HT-29 (cell line): ENCODE results near the gene PSMD4. TPM values are rescaled to one million over a fixed set of nuclear protein-coding genes. Genes with fewer than 3 reads are reported as not detected.

Experiments
- DNase-seq: peaks from one replicate; pipeline ENCODE4 v3.0.0-alpha.2; 2015; ENCODE audit warnings: low spot score
- small RNA-seq: library from RNA; depleted of rRNA; stranded (forward); fragments of <200 nt; gene quantifications from one replicate; pipeline ENCODE3, GENCODE V24; 2014
- total RNA-seq: library from RNA; depleted of rRNA; stranded (reverse); fragments of >200 nt; shearing (Covaris generic); gene quantifications from 2 replicates; pipeline ENCODE4 v1.2.3, GENCODE V29; 2014; rRNA removed

Gene PSMD4
- total RNA-seq, 1 experiment from 2014 or later, result 190 TPM

DNA sequence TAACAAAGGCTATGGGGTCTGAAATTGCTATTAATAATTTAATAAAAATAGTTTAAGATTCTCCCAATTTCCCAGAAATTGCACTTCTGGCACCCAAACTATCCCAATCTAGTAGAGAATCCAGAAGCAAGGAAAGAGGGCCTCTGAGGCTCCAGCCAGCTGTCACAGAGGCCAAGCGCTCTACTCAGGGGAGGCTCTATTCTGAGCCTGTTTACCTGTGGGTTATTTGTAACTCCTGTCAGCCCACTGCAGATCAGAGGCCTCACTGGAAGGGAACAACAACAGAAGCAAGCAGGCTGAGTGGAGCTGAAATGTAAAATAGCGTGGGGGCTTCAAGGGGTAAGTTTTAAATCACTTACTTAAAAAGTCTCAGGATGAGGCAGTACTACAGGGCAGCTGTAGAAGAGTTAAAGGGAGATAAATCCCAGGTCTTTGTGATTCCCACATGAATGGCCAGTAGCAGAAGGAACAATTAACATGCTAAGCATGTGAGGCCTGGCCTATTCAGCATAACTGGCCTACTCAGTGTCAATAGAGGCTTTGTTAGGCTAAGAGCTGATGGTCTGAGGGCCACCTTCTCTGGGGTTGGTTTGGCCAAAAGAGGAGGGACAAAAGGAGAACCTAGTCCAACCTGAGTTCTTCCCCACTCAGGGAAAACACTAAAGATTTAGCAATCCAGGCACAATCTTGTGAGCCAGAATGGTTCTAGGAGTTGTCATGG is 40.4 kb downstream of the PSMD4 start:
- no peak for DNase-seq

- DNase-seq, result no peak
Observed at GRCh38 chr1:151309811-151310323, 55.3 kb downstream of the PSMD4 start.

DNA sequence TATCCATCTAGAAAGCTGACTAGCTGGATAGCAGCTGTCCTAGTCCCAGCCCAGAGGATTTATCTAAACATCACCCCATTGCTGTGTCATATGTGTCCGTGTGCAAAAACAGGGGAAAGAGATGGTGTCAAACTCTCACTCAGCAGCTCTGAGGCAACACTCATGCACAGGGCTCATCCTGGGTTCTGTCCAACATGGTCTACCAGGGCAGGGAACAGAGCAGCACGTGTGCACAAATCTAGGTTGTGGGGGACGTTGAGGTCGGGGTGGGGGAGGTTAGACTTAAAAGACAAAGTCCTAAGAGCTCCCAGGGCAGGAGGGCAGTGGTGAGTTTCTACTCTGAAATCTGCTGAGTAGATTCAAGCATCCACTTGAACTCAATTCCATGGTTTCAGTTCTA is 56.5 kb downstream of the PSMD4 start:
- DNase-seq, result no peak

DNA sequence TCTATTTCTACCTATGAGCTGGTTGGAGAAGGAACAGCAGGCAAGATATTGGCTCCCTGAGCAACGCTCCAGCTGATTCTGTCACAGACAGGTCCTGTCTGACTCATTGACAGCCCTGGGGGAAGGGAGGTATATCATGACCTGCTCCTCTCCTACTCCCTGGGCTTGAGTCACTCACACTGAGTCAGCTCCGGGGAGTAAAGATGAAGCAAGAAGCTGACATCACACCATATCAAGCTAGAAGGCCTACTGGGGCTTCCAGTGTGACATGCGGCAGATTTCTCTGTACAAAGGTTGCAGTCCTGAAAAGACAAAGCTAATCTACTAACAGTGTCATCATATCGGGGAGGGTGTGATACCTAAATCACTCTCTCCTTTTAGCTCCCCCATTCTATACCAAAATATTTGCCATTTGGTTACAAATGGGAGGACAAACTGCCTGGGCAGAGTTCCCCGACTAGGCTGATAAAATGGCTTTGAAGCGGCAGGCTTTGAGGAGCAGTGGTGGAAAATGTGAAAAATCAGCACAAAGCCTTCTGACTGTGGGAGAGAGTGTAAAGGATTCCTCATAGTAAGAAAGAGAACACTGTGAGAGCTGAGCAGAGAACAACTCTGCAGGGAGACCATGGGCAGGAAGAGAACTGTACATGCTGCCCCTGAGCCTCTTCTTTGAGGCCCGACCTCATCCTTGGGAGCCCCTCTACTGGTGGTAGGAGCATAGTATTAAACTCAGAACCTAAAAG is 57.2 kb downstream of the PSMD4 start:
- peak; percentile 85 for DNase-seq

DNA sequence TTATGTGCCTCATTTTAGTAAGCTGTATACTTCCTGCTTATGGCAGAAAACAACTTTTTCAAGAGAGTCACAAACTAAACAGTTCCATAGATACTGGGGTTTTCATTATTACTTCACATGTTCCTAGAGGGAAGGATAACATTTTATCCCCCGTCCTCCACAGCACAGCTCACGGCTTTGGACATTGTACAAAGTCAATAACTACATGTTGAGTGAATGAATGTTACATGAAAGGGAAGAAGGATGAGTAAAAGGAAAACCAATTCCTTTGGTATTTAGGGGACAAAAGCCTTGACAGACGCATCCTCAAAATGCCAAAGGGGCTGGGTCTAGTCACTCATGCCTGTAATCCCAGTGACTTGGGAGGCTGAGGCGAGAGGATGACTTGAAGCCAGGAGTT is 57.9 kb downstream of the PSMD4 start:
- DNase-seq, result no peak

- no peak for DNase-seq
Observed at GRCh38 chr1:151312826-151313225, 58.3 kb downstream of the PSMD4 start.

- no peak for DNase-seq
Observed at GRCh38 chr1:151313501-151313900, 59.0 kb downstream of the PSMD4 start.

DNA sequence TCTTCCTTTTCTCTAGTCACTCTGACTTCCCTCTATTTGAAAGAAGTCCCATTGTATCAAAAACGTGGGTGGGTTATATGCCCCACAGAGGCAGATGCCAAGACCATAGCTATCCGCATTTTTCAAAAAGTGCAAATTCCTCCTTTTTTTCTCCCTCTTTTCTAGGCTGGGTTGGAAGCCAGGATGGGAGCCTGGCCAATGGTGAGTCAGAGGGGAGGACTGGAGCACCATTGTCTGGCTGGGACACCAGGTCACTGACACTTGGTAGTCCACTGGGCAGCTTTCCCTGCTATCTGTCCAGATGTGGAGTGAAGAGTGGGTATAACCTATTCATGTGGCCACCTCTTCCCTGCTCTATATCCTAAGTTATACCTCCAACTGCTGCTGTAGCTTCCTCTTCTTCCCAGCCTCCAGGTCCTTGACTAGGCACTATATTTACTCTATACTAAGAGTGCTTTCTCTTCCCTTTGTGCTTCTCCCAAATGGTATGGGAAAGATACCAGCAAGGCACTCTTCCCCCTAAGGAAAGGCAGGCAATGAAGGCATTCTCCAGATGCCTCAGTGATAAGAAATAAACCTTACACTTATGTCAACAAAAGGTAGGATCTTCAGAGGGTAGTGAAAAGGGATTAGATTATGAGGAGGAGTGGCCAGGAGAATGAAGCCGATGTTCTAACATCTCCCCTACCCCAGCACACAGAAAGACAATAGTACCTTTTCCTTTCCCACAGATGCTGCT is 59.8 kb downstream of the PSMD4 start:
- no peak for DNase-seq

- no peak for DNase-seq
Observed at GRCh38 chr1:151315565-151316235, 61.2 kb downstream of the PSMD4 start.

Small RNAs within 50 kb of the gene (small RNA-seq; reads per million reads assigned to genes)
- 0.43 reads per million for gene RN7SL444P

Other genes with a start within 250 kb of the PSMD4 start
- 19.5 and 19.8 TPM in 2 replicates for gene MINDY1, start 247.8 kb upstream of the PSMD4 start, total RNA-seq
- 9.3 and 15.4 TPM in 2 replicates for gene PRUNE1, start 246.3 kb upstream of the PSMD4 start, total RNA-seq
- 0.18 and 0.28 TPM in 2 replicates for gene BNIPL, start 218.1 kb upstream of the PSMD4 start, total RNA-seq
- 2.4 and 3.1 TPM in 2 replicates for gene C1orf56, start 207.0 kb upstream of the PSMD4 start, total RNA-seq
- 35.2 and 35.7 TPM in 2 replicates for gene CDC42SE1, start 195.1 kb upstream of the PSMD4 start, total RNA-seq
- 0.73 and 1.5 TPM in 2 replicates for gene MLLT11, start 194.3 kb upstream of the PSMD4 start, total RNA-seq
- 4.6 and 6.1 TPM in 2 replicates for gene GABPB2, start 184.0 kb upstream of the PSMD4 start, total RNA-seq
- gene SEMA6C, start 108.1 kb upstream of the PSMD4 start, total RNA-seq, result 0.13 TPM in 1 of 2 replicates, not detected in the other
- not detected in 2 replicates for gene TNFAIP8L2, start 98.1 kb upstream of the PSMD4 start, total RNA-seq
- 0.43 and 0.60 TPM in 2 replicates for gene LYSMD1, start 88.8 kb upstream of the PSMD4 start, total RNA-seq
- 37.6 and 48.4 TPM in 2 replicates for gene SCNM1, start 88.6 kb upstream of the PSMD4 start, total RNA-seq
- not detected in 2 replicates for gene TMOD4, start 78.8 kb upstream of the PSMD4 start, total RNA-seq
- 48.9 and 49.1 TPM in 2 replicates for gene VPS72, start 64.5 kb upstream of the PSMD4 start, total RNA-seq
- 23.6 and 31.2 TPM in 2 replicates for gene PIP5K1A, start 56.2 kb upstream of the PSMD4 start, total RNA-seq
- gene ZNF687, start 27.6 kb downstream of the PSMD4 start, total RNA-seq, result 39.2 TPM in 2 replicates
- 35.9 and 42.7 TPM in 2 replicates for gene PI4KB, start 72.7 kb downstream of the PSMD4 start, total RNA-seq
- 50.4 and 54.9 TPM in 2 replicates for gene RFX5, start 92.5 kb downstream of the PSMD4 start, total RNA-seq
- 39.2 and 46.7 TPM in 2 replicates for gene SELENBP1, start 118.0 kb downstream of the PSMD4 start, total RNA-seq
- 393 and 398 TPM in 2 replicates for gene PSMB4, start 144.8 kb downstream of the PSMD4 start, total RNA-seq
- gene POGZ, start 204.8 kb downstream of the PSMD4 start, total RNA-seq, result 19.1 and 22.0 TPM in 2 replicates